Left ventricle myocardium inferior (tissue), 1 donor: ENCODE data around the gene HCN2. TPM values are rescaled to one million over a fixed set of nuclear protein-coding genes. Genes with fewer than 3 reads are reported as not detected.

Experiments used
- DNase-seq: peaks from one replicate; pipeline ENCODE4 v3.0.0-alpha.2; 2020
- H3K27ac ChIP-seq: fragments of 200-600 bp; replicated peaks from 2 replicates; pipeline ENCODE4 v1.8.0; 2021
- H3K27me3 ChIP-seq: fragments of 200-600 bp; 2 replicates; pipeline ENCODE4 v1.8.0; 2021; ENCODE audit warnings: low read depth
- H3K36me3 ChIP-seq: fragments of 200-600 bp; 2 replicates; pipeline ENCODE4 v1.8.0; 2021
- H3K4me1 ChIP-seq: fragments of 200-600 bp; 2 replicates; pipeline ENCODE4 v1.8.0; 2021
- H3K4me3 ChIP-seq: fragments of 200-600 bp; 2 replicates; pipeline ENCODE4 v1.8.0; 2021; ENCODE audit warnings: mild to moderate bottlenecking, moderate library complexity
- H3K9me3 ChIP-seq: fragments of 200-600 bp; replicated peaks from 2 replicates; pipeline ENCODE4 v1.8.0; 2021
- intact Hi-C: fragments of 100-400 bp; cut with micrococcal nuclease; formaldehyde crosslinking; loops from one replicate; pipeline ENCODE4 v1.11.0; 2022
- total RNA-seq: library from RNA; stranded (reverse); fragmentation: NEBNext Ultra II Directional; extraction: Animal tissue kit (Norgen Biotek cat#: 25700); gene quantifications from one replicate; pipeline ENCODE4 v1.2.1, GENCODE V29; 2021
- TF ChIP-seq, protein P1 (sequence below): fragments of 200-600 bp; IDR thresholded peaks from 2 replicates; pipeline ENCODE4 v1.8.0; 2021; ENCODE audit warnings: antibody characterized with exemption, mild to moderate bottlenecking, borderline replicate concordance
- donor health status: DM: no; HTN: yes; CAD: no; lungs with severe emphysema.

Gene HCN2
- total RNA-seq, 1 donor from 2014 or later, result 21.9 TPM

DNA sequence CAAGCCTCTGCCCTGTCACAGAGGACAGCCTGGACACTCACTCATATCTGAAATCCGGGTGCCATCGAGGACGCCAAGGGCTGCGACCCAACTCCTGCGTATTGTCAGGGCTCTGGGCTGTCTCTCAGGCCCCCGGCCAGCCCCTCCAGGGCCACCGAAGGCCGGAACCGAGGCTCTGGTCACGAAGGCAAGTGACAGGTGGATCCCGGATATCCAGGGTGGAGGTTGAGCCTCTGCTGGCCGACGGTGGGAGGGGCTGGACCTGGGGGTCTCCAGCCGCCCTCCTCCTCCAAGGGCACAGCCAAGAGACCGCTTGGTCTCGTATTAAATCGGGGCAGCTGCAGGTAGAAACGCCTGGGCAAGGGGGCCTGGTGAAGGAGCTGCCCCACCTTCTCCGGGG lies 67.9 kb downstream of the HCN2 start:
- intact Hi-C loops, result no loop called here
- Histone ChIP-seq H3K27ac (no peak overlapping the region), H3K4me1 (peaks cover 70% of the 10 kb centered on the region), H3K9me3 (no peaks in the 10 kb centered on the region), H3K4me3 (no peak overlapping the region), H3K36me3 (peaks cover 19% of the 10 kb centered on the region), H3K27me3 (no peaks in the 10 kb centered on the region)
- TF ChIP-seq, protein P1, sequence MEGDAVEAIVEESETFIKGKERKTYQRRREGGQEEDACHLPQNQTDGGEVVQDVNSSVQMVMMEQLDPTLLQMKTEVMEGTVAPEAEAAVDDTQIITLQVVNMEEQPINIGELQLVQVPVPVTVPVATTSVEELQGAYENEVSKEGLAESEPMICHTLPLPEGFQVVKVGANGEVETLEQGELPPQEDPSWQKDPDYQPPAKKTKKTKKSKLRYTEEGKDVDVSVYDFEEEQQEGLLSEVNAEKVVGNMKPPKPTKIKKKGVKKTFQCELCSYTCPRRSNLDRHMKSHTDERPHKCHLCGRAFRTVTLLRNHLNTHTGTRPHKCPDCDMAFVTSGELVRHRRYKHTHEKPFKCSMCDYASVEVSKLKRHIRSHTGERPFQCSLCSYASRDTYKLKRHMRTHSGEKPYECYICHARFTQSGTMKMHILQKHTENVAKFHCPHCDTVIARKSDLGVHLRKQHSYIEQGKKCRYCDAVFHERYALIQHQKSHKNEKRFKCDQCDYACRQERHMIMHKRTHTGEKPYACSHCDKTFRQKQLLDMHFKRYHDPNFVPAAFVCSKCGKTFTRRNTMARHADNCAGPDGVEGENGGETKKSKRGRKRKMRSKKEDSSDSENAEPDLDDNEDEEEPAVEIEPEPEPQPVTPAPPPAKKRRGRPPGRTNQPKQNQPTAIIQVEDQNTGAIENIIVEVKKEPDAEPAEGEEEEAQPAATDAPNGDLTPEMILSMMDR, result no peak
- no peak for DNase-seq

DNA sequence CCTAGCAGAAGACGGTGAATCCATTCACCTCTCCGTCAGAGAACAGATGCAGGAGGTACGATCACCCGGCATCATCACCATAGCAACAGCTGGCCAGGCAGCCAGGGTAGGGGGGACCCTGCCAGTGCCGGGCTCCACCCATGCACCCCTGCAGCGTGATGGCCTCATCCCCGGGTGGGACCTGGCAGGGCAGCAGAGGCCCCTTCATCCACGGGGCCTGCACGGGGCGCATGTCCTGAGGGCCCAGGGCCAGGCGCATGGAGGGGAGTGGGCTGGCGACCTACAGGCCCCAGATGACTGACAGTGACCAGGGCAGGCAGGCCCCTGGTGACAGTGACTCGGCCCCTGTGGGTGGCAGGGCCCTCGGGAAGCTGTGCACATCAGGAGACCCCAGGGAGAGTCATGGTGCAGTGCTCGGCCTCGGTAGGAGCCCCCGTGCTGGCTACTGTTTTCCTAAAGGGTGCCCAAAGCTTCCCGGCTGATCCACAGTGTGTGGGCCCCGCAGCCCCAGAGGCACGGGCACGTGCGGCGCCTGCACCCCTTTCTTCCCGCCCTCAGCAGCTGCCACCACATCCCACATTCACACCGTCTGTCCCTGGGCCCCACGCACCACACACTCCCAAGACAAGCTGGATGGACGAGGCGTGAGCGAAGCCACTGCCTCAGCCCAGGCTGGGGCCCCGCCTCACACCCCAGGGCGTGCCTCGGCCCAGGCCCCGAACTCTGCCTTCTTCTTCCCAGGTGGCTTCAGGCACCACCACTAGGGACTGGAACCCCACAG lies 68.6 kb downstream of the HCN2 start:
- Histone ChIP-seq H3K27me3 (no peaks in the 10 kb centered on the region), H3K27ac (peak overlapping the region; percentile 90), H3K4me3 (no peak overlapping the region), H3K4me1 (peaks cover 74% of the 10 kb centered on the region), H3K36me3 (peaks cover 13% of the 10 kb centered on the region), H3K9me3 (no peaks in the 10 kb centered on the region)
- intact Hi-C loops, result no loop called here
- TF ChIP-seq, protein P1, result no peak
- DNase-seq, result no peak

DNA sequence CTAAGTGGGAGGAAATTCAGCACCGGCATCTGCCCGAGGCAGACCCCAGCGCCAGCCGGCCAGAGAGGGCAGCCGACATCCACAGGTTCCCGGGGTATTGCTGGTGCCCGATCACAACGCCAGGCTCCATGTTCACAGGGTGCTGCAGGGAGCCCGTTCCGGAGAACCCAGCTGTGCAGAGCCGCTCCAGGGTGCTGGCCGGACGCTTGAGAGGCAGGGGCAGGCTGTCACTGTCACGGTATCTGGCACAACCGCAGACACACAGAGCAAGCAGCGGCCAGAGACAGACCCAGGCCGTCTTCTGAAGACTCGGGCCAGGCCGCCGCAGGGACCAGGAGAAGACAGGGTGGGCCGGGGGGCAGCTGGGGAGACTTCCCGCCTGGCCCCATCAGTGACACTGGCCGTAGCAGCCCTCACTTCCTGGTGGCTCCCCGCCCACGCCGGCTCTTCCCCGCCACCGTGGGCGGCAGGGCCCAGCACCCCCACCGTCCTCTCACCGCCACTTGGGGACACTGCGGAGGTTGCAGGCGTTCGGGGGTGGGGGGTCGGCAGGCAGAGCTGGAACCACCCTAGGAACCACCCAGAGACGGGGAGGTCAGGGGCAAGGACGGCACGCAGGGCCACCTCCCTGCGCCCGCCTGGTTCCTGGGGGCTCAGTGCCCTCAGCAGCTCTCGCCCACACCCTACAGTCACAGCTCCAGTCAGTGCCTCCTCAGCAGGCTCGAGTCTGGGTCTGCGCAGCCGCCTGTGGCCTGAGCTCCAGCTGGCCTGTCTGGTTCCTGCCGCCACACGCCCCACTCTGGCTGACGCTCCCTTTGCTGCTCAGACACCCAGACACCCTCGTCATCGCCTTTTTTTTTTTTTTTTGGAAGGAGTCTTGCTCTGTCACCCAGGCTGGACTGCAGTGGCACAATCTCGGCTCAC lies 69.5 kb downstream of the HCN2 start:
- TF ChIP-seq, protein P1, result no peak
- H3K4me1 ChIP-seq, result peaks cover 83% of the 10 kb centered on the region
- DNase-seq, result peak; percentile 65
- intact Hi-C loops, result no loop called here
- H3K4me3 ChIP-seq, result peak overlapping the region; percentile 41
- peaks cover 7% of the 10 kb centered on the region for H3K36me3 ChIP-seq
- no peaks in the 10 kb centered on the region for H3K27me3 ChIP-seq
- no peaks in the 10 kb centered on the region for H3K9me3 ChIP-seq
- peak overlapping the region; percentile 90 for H3K27ac ChIP-seq

DNA sequence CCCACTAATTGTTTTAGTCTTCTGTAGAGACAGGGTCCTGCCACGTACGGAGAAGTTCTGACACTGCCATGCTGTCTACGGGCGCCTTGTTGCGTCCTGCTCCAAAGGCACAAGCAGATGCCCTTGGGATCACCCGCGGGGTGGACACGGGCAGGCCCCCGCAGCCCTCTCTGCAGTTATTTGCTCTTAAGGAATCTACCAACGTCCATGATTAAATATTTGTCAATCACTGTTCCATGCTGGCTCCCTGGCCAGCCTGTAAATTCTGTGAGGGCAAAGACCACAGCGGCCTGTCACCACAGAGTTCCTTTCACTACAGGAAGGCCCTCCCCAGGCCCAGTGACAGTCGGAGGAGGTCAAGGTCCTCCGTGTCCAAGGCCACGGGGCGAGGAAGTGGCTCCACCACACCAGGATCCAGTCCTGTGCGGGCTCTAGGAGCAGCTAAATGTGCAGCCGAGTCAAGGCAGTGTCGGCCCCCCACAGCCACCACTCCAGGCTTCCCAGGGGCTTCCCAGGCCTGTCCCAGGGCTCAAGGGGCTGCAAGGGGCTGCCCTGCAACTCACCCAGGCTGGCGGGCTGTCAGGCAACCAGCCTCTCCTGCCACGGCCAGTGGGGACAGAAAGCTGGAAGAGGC lies 71.2 kb downstream of the HCN2 start:
- Histone ChIP-seq H3K36me3 (no peaks in the 10 kb centered on the region), H3K4me3 (peak overlapping the region; percentile 100), H3K27me3 (no peaks in the 10 kb centered on the region), H3K9me3 (no peaks in the 10 kb centered on the region), H3K4me1 (peaks cover 89% of the 10 kb centered on the region), H3K27ac (peak overlapping the region; percentile 90)
- intact Hi-C loops, result no loop called here
- TF ChIP-seq, protein P1, result no peak
- DNase-seq, result no peak

DNA sequence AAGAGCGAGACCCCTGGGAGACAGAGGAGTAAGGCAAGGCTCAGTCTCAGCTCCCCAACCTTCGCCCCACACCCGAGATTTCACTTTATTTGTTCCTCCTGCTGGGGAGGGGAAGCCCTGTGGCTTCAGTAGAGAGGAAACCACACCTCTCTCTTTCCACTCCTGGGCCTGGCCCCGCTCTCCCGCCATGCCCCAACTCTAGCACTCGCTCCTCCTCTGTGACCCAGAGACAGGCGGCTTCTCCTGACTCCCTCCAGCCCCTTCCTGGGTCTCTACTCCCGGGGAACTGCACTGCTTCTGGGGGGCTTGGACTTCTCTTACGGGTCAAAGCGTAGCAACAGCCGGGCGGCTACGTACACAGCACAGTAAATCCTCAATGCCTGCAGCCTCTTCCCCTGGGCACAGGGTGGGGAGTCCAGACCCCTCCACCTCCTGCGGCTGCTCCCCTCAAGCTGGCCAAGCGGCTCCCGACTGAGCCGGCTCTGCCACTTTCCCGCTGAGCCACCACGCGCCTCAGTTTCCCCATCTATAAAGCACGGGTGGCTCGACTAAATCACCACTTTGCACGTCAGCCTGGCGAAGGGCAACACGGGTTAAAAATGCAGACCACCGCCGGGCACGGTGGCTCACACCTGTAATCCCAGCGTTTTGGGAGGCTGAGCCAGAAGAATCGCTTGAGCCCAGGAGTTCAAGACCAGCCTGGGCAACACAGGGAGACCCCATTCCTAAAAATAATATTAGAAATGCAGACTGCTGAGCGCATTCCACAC lies 71.9 kb downstream of the HCN2 start:
- Histone ChIP-seq H3K9me3 (no peaks in the 10 kb centered on the region), H3K4me1 (peaks cover 83% of the 10 kb centered on the region), H3K27me3 (no peaks in the 10 kb centered on the region), H3K27ac (peak overlapping the region; percentile 90), H3K4me3 (peak overlapping the region; percentile 100), H3K36me3 (no peaks in the 10 kb centered on the region)
- TF ChIP-seq, protein P1, result no peak
- DNase-seq, result no peak
- intact Hi-C loops, result no loop called here
